SK-N-SH treated with all-trans-retinoic acid at 6 μM for 48 hours (cell line): ENCODE results near the gene PRR7.

Source experiments
- ATAC-seq: fragments of 200-7000 bp; cut with Tn5 transposase; 3 replicates; pipeline ENCODE4 v1.9.1; 2020; ENCODE audit warnings: mild to moderate bottlenecking, moderate library complexity
- ARNTL ChIP-seq: fragments of 450-650 bp; formaldehyde crosslinking; IDR thresholded peaks from 2 replicates; pipeline ENCODE4 v1.5.0; 2020; ENCODE audit warnings: low read depth, mild to moderate bottlenecking, moderate library complexity, borderline replicate concordance
- BACH2 ChIP-seq: fragments of 250-450 bp; sonication (Bioruptor Pico); IDR thresholded peaks from 2 replicates; pipeline ENCODE4 v1.9.0; 2021; ENCODE audit warnings: mild to moderate bottlenecking, borderline replicate concordance
- ESRRG ChIP-seq: fragments of 250-450 bp; sonication (Bioruptor Pico); IDR thresholded peaks from 2 replicates; pipeline ENCODE4 v1.6.1; 2021; ENCODE audit warnings: mild to moderate bottlenecking
- GLIS3 ChIP-seq: fragments of 250-450 bp; sonication (Bioruptor Pico); IDR thresholded peaks from 2 replicates; pipeline ENCODE4 v1.5.0; 2020; ENCODE audit warnings: mild to moderate bottlenecking, moderate library complexity
- ISL1 ChIP-seq: fragments of 250-450 bp; sonication (Bioruptor Pico); IDR thresholded peaks from 2 replicates; pipeline ENCODE4 v2.1.2; 2022; ENCODE audit warnings: mild to moderate bottlenecking, moderate library complexity
- OSR1 ChIP-seq: fragments of 250-450 bp; sonication (Bioruptor Pico); IDR thresholded peaks from 2 replicates; pipeline ENCODE4 v1.8.0; 2022; ENCODE audit warnings: moderate library complexity, mild to moderate bottlenecking, inconsistent platforms
- PPARA ChIP-seq: fragments of 250-450 bp; sonication (Bioruptor Pico); IDR thresholded peaks from 2 replicates; pipeline ENCODE4 v1.5.0; 2020; ENCODE audit warnings: mild to moderate bottlenecking, borderline replicate concordance
- SNAI2 ChIP-seq: fragments of 250-450 bp; sonication (Bioruptor Pico); IDR thresholded peaks from 2 replicates; pipeline ENCODE4 v1.5.0; 2020; ENCODE audit warnings: mild to moderate bottlenecking, moderate library complexity
- TCF4 ChIP-seq: fragments of 250-450 bp; sonication (Bioruptor Pico); IDR thresholded peaks from 2 replicates; pipeline ENCODE4 v1.8.0; 2021; ENCODE audit warnings: mild to moderate bottlenecking, moderate library complexity, borderline replicate concordance
- TOX ChIP-seq: fragments of 250-450 bp; sonication (Bioruptor Pico); IDR thresholded peaks from 2 replicates; pipeline ENCODE4 v1.8.0; 2021; ENCODE audit warnings: mild to moderate bottlenecking, moderate library complexity, borderline replicate concordance
- TSHZ2 ChIP-seq: fragments of 250-450 bp; sonication (Bioruptor Pico); IDR thresholded peaks from 2 replicates; pipeline ENCODE4 v1.5.0; 2020; ENCODE audit warnings: mild to moderate bottlenecking, moderate library complexity
- ZC3H10 ChIP-seq: fragments of 250-450 bp; sonication (Bioruptor Pico); IDR thresholded peaks from 2 replicates; pipeline ENCODE4 v1.5.1; 2021; ENCODE audit warnings: mild to moderate bottlenecking, moderate library complexity
- ZFP3 ChIP-seq: fragments of 250-450 bp; sonication (Bioruptor Pico); IDR thresholded peaks from 2 replicates; pipeline ENCODE4 v1.5.0; 2020; ENCODE audit warnings: mild to moderate bottlenecking, moderate library complexity
- ZFP30 ChIP-seq: fragments of 450-650 bp; formaldehyde crosslinking; IDR thresholded peaks from 2 replicates; pipeline ENCODE4 v1.5.0; 2022; ENCODE audit warnings: mild to moderate bottlenecking, moderate library complexity
- ZNF565 ChIP-seq: fragments of 450-650 bp; formaldehyde crosslinking; conservative IDR thresholded peaks from 2 replicates; pipeline ENCODE4 v1.5.0; 2020; ENCODE audit warnings: low read depth, mild to moderate bottlenecking, moderate library complexity
- ZNF70 ChIP-seq: fragments of 450-650 bp; formaldehyde crosslinking; IDR thresholded peaks from 2 replicates; pipeline ENCODE4 v1.5.0; 2020; ENCODE audit warnings: mild to moderate bottlenecking, moderate library complexity
- ZNF8 ChIP-seq: fragments of 450-650 bp; formaldehyde crosslinking; IDR thresholded peaks from 2 replicates; pipeline ENCODE4 v1.5.0; 2020; ENCODE audit warnings: mild to moderate bottlenecking, moderate library complexity
- TF ChIP-seq, protein P1 (sequence below): fragments of 250-450 bp; sonication (Bioruptor Pico); IDR thresholded peaks from 2 replicates; pipeline ENCODE4 v1.5.1; 2021; ENCODE audit warnings: mild to moderate bottlenecking, moderate library complexity
- TF ChIP-seq, protein P2 (sequence below): fragments of 250-450 bp; sonication (Bioruptor Pico); IDR thresholded peaks from 2 replicates; pipeline ENCODE4 v1.5.1; 2020; ENCODE audit warnings: low read depth, mild to moderate bottlenecking, moderate library complexity
- TF ChIP-seq, protein P3 (sequence below): fragments of 250-450 bp; sonication (Bioruptor Pico); IDR thresholded peaks from 2 replicates; pipeline ENCODE4 v1.8.0; 2020; ENCODE audit warnings: mild to moderate bottlenecking, moderate library complexity, borderline replicate concordance
- TF ChIP-seq, protein P4 (sequence below): fragments of 250-450 bp; sonication (Bioruptor Pico); IDR thresholded peaks from 2 replicates; pipeline ENCODE4 v1.8.0; 2021; ENCODE audit warnings: low read depth, mild to moderate bottlenecking, moderate library complexity, borderline replicate concordance

PRR7 gene

DNA sequence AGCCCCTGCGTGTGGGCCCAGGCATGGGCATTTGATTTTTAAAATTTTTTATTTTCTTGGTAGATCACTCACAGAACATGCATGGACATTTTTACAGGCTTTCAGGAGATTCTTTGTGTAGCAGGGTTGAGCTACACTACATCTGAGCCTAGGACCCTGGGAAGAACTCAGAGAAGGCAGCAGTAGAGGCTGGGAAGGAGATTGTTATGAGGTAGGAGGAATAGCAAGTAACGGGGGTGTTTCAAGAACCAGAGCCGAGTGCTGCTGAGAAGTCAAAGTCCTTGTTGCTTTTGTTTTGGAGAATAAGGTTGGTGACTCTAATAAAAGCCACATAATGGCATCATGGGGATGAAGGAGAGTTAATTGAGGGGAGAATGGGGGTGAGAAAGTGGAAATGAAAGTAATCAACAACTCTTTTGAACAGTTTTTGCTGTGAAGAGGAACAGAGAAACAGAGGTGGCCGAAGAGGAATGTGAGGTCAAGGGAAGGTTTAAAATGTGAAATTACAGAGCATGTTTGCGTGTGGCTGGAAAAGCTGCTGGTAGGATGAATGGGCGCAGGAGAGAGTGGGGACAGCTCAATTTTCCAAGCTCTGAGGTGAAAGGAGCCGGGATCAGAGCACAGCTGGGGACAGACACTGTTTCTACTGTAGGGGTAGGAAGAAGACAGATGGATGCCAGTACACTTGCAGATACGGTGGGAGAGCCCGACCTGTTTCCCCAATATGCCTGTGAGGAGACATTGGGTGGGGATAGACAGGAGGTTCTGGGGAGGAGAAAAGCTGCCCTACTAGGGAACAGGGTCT, 55.5 kb downstream of the PRR7 start:
- TF ChIP-seq ESRRG (CRISPR knock-in tag) = no peak
- no peak for TF ChIP-seq ZNF70 (CRISPR knock-in tag)
- no peak for TF ChIP-seq SNAI2 (CRISPR knock-in tag)
- TF ChIP-seq ARNTL (CRISPR knock-in tag) = no peak
- no peak for TF ChIP-seq GLIS3
- no peak for TF ChIP-seq TCF4 (CRISPR knock-in tag)
- no peak for ATAC-seq

- TF ChIP-seq, protein P1, sequence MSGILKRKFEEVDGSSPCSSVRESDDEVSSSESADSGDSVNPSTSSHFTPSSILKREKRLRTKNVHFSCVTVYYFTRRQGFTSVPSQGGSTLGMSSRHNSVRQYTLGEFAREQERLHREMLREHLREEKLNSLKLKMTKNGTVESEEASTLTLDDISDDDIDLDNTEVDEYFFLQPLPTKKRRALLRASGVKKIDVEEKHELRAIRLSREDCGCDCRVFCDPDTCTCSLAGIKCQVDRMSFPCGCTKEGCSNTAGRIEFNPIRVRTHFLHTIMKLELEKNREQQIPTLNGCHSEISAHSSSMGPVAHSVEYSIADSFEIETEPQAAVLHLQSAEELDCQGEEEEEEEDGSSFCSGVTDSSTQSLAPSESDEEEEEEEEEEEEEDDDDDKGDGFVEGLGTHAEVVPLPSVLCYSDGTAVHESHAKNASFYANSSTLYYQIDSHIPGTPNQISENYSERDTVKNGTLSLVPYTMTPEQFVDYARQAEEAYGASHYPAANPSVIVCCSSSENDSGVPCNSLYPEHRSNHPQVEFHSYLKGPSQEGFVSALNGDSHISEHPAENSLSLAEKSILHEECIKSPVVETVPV (CRISPR knock-in tag) = no peak
- TF ChIP-seq BACH2 (CRISPR knock-in tag) = no peak
- no peak for TF ChIP-seq ZNF565 (CRISPR knock-in tag)
- no peak for TF ChIP-seq ZFP3 (CRISPR knock-in tag)
- TF ChIP-seq ISL1 (CRISPR knock-in tag) = no peak
- no peak for TF ChIP-seq PPARA (CRISPR knock-in tag)
- no peak for TF ChIP-seq ARNTL (CRISPR knock-in tag)
- TF ChIP-seq ZNF8 (CRISPR knock-in tag) = no peak
- TF ChIP-seq TOX (CRISPR knock-in tag) = no peak
- no peak for TF ChIP-seq ZC3H10 (CRISPR knock-in tag)
- TF ChIP-seq TCF4 (CRISPR knock-in tag) = no peak
- TF ChIP-seq, protein P2, sequence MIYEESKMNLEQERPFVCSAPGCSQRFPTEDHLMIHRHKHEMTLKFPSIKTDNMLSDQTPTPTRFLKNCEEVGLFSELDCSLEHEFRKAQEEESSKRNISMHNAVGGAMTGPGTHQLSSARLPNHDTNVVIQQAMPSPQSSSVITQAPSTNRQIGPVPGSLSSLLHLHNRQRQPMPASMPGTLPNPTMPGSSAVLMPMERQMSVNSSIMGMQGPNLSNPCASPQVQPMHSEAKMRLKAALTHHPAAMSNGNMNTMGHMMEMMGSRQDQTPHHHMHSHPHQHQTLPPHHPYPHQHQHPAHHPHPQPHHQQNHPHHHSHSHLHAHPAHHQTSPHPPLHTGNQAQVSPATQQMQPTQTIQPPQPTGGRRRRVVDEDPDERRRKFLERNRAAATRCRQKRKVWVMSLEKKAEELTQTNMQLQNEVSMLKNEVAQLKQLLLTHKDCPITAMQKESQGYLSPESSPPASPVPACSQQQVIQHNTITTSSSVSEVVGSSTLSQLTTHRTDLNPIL (CRISPR knock-in tag) = no peak
- no peak for TF ChIP-seq OSR1 (CRISPR knock-in tag)
- TF ChIP-seq TSHZ2 (CRISPR knock-in tag) = no peak
- no peak for ATAC-seq
Measured at GRCh38 chr5:177502886-177503285, 56.3 kb downstream of the PRR7 start.

DNA sequence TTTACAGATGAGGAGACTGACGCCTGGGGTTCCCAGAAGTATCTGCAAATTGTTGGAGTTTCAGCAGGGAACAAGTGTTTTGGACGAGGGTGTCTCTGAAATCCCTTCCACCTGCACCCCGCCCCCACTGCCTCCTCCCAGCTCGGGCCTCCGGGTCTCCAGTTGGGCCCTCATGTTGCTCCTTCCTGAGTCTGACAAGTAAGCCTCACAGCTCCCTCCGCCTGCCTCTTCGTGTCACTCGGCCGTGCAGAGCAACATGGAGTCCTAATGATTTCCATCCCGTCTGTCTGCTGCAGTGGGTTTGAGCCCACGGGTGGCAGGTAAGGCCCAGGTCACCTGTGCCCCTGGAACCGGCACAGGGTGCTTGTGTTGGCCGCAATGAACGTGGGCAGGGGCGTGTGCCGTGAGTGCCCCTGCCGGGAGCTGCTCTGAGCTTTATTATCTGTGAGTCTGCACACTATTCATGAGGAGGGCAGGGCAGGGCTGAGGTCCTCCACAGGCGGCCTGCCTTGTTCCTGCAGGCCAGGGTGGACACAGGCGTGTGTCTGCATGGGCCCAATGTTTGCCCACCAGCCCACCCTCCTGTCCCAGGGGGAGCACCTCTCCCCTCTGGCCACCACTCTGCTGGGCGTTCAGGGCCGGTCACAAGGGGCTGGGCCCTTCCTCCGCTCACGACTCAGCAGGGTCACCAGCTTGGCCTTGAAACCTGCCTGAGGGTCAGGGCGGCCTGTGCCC, 56.9 kb downstream of the PRR7 start:
- no peak for ATAC-seq
- no peak for TF ChIP-seq ESRRG (CRISPR knock-in tag)
- no peak for TF ChIP-seq ZC3H10 (CRISPR knock-in tag)
- TF ChIP-seq TOX (CRISPR knock-in tag) = no peak

DNA sequence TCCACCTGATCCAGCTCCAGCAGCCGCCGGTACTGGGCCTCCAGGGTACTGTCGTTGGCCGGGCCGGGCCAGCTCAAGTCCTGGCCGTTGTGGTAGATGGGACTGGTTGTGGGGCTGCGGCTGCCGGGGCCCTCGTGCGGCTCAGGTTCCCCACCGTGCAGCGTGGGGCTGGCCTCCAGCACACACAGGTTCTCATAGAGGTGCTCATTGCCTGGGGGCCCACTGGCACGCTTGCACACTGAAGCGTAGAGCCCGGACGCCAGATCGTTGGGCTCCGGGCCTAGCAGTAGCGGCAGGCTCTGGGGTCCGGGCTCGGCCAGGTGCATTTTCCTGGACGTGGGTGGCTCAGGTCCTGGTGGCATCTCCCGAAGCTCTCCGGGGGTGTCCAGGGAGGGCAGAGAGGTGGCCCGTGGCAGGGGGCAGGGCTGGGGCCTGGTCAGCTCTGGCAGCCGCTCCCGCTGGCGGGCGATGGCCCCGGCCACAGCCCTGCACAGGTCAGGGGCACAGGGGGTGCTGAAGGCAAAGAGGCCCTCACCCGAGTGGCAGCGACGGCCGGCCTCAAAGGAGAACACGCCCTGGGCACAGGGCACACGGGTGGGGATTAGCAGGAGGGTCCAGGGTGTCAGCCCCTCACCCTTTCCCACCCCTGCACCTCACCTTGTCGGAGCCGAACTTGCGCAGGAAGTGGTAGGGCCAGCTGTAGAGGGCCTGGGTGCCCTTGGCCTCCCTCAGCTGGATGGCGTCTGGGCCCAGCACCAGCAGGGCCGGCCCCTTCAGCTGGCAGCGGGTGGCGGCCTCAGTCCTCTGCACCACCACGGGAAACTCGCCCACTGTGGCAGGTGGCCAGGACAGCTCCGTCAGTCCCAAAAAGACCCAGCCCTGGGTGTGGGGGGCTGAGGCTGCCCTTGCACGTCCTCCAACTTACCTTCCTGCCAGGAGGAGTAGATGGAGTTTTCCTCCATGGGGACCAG, 57.8 kb downstream of the PRR7 start:
- no peak for ATAC-seq
- TF ChIP-seq TOX (CRISPR knock-in tag) (no peak), OSR1 (CRISPR knock-in tag) (no peak), TSHZ2 (CRISPR knock-in tag) (no peak), ZFP30 (CRISPR knock-in tag) (no peak)
- TF ChIP-seq, protein P3, sequence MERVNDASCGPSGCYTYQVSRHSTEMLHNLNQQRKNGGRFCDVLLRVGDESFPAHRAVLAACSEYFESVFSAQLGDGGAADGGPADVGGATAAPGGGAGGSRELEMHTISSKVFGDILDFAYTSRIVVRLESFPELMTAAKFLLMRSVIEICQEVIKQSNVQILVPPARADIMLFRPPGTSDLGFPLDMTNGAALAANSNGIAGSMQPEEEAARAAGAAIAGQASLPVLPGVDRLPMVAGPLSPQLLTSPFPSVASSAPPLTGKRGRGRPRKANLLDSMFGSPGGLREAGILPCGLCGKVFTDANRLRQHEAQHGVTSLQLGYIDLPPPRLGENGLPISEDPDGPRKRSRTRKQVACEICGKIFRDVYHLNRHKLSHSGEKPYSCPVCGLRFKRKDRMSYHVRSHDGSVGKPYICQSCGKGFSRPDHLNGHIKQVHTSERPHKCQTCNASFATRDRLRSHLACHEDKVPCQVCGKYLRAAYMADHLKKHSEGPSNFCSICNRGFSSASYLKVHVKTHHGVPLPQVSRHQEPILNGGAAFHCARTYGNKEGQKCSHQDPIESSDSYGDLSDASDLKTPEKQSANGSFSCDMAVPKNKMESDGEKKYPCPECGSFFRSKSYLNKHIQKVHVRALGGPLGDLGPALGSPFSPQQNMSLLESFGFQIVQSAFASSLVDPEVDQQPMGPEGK = no peak
- TF ChIP-seq, protein P4, sequence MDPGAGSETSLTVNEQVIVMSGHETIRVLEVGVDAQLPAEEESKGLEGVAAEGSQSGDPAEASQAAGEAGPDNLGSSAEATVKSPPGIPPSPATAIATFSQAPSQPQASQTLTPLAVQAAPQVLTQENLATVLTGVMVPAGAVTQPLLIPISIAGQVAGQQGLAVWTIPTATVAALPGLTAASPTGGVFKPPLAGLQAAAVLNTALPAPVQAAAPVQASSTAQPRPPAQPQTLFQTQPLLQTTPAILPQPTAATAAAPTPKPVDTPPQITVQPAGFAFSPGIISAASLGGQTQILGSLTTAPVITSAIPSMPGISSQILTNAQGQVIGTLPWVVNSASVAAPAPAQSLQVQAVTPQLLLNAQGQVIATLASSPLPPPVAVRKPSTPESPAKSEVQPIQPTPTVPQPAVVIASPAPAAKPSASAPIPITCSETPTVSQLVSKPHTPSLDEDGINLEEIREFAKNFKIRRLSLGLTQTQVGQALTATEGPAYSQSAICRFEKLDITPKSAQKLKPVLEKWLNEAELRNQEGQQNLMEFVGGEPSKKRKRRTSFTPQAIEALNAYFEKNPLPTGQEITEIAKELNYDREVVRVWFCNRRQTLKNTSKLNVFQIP = no peak
